Thyroid gland (tissue), 4 donors: ENCODE measurements around the gene NTF3.

Source experiments
- POLR2A ChIP-seq, 2 donors: fragments of 450-650 bp; IDR thresholded peaks; one replicate each; pipeline ENCODE4 v1.6.1; 2017; ENCODE audit warnings: antibody characterized with exemption in 2 of 2, mild to moderate bottlenecking in 2 of 2, moderate library complexity in 1 of 2
- TF ChIP-seq, protein P1 (sequence below), 6 experiments: fragments of 200-600 bp in 3 of 6; fragments of 450-650 bp in 3 of 6; sonication (generic) in 3 of 6; IDR thresholded peaks; one replicate each; pipeline ENCODE4 v1.5.1; 2016 to 2019; ENCODE audit warnings: antibody characterized with exemption in 6 of 6, mild to moderate bottlenecking in 2 of 6, inconsistent platforms in 1 of 6, moderate library complexity in 1 of 6

DNA sequence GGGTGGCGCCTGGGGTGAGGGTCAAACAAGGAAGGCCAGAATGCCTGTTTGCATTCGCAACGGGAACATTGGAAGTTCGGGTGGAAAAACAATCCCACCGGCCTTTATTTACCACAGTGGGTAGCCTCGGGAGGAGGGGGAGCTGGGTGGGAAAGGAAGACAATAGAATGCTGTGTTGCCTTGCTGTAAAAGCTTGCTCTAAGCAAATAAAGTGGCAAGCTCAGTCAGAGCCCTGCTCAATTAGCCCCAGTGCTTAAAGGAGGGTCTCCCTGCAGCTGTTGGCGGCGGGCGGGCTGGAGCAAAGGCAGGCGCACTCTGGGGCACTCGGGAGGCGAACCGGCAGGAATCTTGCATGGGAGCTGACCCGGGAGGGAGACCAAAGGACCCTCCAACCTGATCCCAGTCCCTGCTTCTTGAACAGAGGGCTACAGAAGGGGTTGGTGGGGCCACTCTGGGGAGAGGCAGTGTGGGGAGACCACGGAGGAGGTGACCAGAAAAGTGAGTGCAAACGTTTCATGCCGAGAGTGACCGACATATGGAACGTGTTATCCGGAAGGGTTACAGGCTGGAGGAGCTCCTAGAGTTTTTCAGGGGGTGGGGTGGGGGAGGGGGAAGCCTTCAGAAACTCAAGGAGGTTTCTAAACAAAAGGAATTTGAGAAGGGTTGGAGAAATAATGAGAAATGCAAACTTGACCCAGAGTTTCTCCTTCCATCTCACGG, 48.5 kb downstream of the NTF3 start:
- TF ChIP-seq, protein P1, sequence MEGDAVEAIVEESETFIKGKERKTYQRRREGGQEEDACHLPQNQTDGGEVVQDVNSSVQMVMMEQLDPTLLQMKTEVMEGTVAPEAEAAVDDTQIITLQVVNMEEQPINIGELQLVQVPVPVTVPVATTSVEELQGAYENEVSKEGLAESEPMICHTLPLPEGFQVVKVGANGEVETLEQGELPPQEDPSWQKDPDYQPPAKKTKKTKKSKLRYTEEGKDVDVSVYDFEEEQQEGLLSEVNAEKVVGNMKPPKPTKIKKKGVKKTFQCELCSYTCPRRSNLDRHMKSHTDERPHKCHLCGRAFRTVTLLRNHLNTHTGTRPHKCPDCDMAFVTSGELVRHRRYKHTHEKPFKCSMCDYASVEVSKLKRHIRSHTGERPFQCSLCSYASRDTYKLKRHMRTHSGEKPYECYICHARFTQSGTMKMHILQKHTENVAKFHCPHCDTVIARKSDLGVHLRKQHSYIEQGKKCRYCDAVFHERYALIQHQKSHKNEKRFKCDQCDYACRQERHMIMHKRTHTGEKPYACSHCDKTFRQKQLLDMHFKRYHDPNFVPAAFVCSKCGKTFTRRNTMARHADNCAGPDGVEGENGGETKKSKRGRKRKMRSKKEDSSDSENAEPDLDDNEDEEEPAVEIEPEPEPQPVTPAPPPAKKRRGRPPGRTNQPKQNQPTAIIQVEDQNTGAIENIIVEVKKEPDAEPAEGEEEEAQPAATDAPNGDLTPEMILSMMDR (IDR thresholded peaks at IDR 0.05), result no peak
- no peak for TF ChIP-seq POLR2A (IDR thresholded peaks at IDR 0.05)
